ENCODE results near the gene BICRA. TPM values are rescaled to one million over a fixed set of nuclear protein-coding genes. Genes with fewer than 3 reads are reported as not detected.

BICRA gene
- total and polyA plus RNA-seq, 2 donors (not counting 1 experiment from before 2014, with no cell fraction given), result 14.1 to 34.7 TPM

- WGBS (ENCODE audit: insufficient coverage), result 98% methylated on average over 11 of the region's 14 CpGs
- H3K27ac Mint-ChIP-seq, result no peak overlapping the region
- Histone ChIP-seq H3K4me2 (replicated peaks; ENCODE audit: low read depth, low read length, poor library complexity, severe bottlenecking) (no peak overlapping the region), H3K4me1 (ENCODE audit: control insufficient read depth in 2 of 2, insufficient read depth in 2 of 2, low read length in 2 of 2) (peaks cover 14 to 15% of the 10 kb centered on the region in 2 donors), H3K9me3 (ENCODE audit: control extremely low read depth in 1 of 3, control insufficient read depth in 2 of 3, insufficient read depth in 1 of 3, low read length in 2 of 3) (peaks cover 0 to 5% (median 0%) of the 10 kb centered on the region in 3 donors), H2AFZ (ENCODE audit: insufficient read depth, low read depth, low read length, poor library complexity, severe bottlenecking) (no peak overlapping the region), H3K9ac (ENCODE audit: low read length) (no peak overlapping the region), H3K27ac (ENCODE audit: low read length in 2 of 2) (no peak overlapping the region), H3K36me3 (replicated peaks in 1 of 2; ENCODE audit: control extremely low read depth in 1 of 2, control insufficient read depth in 1 of 2, extremely low read depth in 1 of 2, insufficient read depth in 2 of 2, low read length in 1 of 2) (no peaks in the 10 kb centered on the region), H3K4me3 (ENCODE audit: control extremely low read depth in 1 of 5, extremely low read depth in 1 of 5, insufficient read depth in 1 of 5, low read depth in 2 of 5, low read length in 4 of 5) (no peak overlapping the region), H3K79me2 (ENCODE audit: control insufficient read depth, insufficient read depth, low read length) (peaks cover 92% of the 10 kb centered on the region), H4K20me1 (ENCODE audit: control insufficient read depth, insufficient read depth, low read length, poor library complexity, severe bottlenecking) (peaks cover 89% of the 10 kb centered on the region), H3K27me3 (replicated peaks in 1 of 4; ENCODE audit: control extremely low read depth in 1 of 4, control insufficient read depth in 3 of 4, insufficient read depth in 4 of 4, low read length in 3 of 4) (no peaks in the 10 kb centered on the region)
- peaks cover 36% of the 10 kb centered on the region for H3K4me1 Mint-ChIP-seq
- H3K4me3 Mint-ChIP-seq, result no peak overlapping the region
- ATAC-seq (ENCODE audit: low read depth) (no peak), DNase-seq (no peak)
- ChIA-PET CTCF (no interaction called here), POLR2A (no interaction called here)
- H3K27me3 Mint-ChIP-seq, result no peaks in the 10 kb centered on the region
- H3K9me3 Mint-ChIP-seq (ENCODE audit: insufficient read depth), result no peaks in the 10 kb centered on the region
- intact Hi-C loops (cut with micrococcal nuclease), result no loop called here
- TF ChIP-seq CTCF (IDR thresholded peaks at IDR 0.05), result no peak
- no peak for TF ChIP-seq EZH2 (IDR thresholded peaks at IDR 0.05; ENCODE audit: borderline replicate concordance, insufficient read depth, low read depth, low read length, poor library complexity, severe bottlenecking)
These were observed 9.8 kb downstream of the BICRA start for GRCh38 chr19:47618771-47619170.

- TF ChIP-seq EZH2 (IDR thresholded peaks at IDR 0.05; ENCODE audit: borderline replicate concordance, insufficient read depth, low read depth, low read length, poor library complexity, severe bottlenecking) (no peak), CTCF (IDR thresholded peaks at IDR 0.05) (no peak)
- Histone ChIP-seq H3K9ac (ENCODE audit: low read length) (no peak overlapping the region), H3K4me2 (replicated peaks; ENCODE audit: low read depth, low read length, poor library complexity, severe bottlenecking) (no peak overlapping the region), H3K4me1 (ENCODE audit: control insufficient read depth in 2 of 2, insufficient read depth in 2 of 2, low read length in 2 of 2) (peaks cover 14 to 15% of the 10 kb centered on the region in 2 donors), H3K27ac (ENCODE audit: low read length in 2 of 2) (no peak overlapping the region), H4K20me1 (ENCODE audit: control insufficient read depth, insufficient read depth, low read length, poor library complexity, severe bottlenecking) (peaks cover 88% of the 10 kb centered on the region), H2AFZ (ENCODE audit: insufficient read depth, low read depth, low read length, poor library complexity, severe bottlenecking) (no peak overlapping the region), H3K79me2 (ENCODE audit: control insufficient read depth, insufficient read depth, low read length) (peaks cover 92% of the 10 kb centered on the region), H3K9me3 (ENCODE audit: control extremely low read depth in 1 of 3, control insufficient read depth in 2 of 3, insufficient read depth in 1 of 3, low read length in 2 of 3) (no peaks in the 10 kb centered on the region), H3K36me3 (replicated peaks in 1 of 2; ENCODE audit: control extremely low read depth in 1 of 2, control insufficient read depth in 1 of 2, extremely low read depth in 1 of 2, insufficient read depth in 2 of 2, low read length in 1 of 2) (no peaks in the 10 kb centered on the region), H3K4me3 (ENCODE audit: control extremely low read depth in 1 of 5, extremely low read depth in 1 of 5, insufficient read depth in 1 of 5, low read depth in 2 of 5, low read length in 4 of 5) (no peak overlapping the region), H3K27me3 (replicated peaks in 1 of 4; ENCODE audit: control extremely low read depth in 1 of 4, control insufficient read depth in 3 of 4, insufficient read depth in 4 of 4, low read length in 3 of 4) (no peaks in the 10 kb centered on the region)
- no peak overlapping the region for H3K4me3 Mint-ChIP-seq
- ChIA-PET POLR2A (no interaction called here), CTCF (no interaction called here)
- peaks cover 33% of the 10 kb centered on the region for H3K4me1 Mint-ChIP-seq
- no peaks in the 10 kb centered on the region for H3K27me3 Mint-ChIP-seq
- intact Hi-C loops (cut with micrococcal nuclease), result no loop called here
- no peak overlapping the region for H3K27ac Mint-ChIP-seq
- H3K9me3 Mint-ChIP-seq (ENCODE audit: insufficient read depth), result no peaks in the 10 kb centered on the region
- ATAC-seq (ENCODE audit: low read depth) (no peak), DNase-seq (no peak)
- WGBS (ENCODE audit: insufficient coverage), result 100% methylated on average over 4 of the region's 6 CpGs
These were observed 10.8 kb downstream of the BICRA start for GRCh38 chr19:47619763-47620162.
